Measurements from ENCODE around the gene DGKI. TPM values are rescaled to one million over a fixed set of nuclear protein-coding genes. Genes with fewer than 3 reads are reported as not detected.

The DGKI gene
- total and polyA plus RNA-seq, 2 donors (not counting 1 experiment from before 2014, with no cell fraction given) = 0.74 to 2.1 TPM

DNA sequence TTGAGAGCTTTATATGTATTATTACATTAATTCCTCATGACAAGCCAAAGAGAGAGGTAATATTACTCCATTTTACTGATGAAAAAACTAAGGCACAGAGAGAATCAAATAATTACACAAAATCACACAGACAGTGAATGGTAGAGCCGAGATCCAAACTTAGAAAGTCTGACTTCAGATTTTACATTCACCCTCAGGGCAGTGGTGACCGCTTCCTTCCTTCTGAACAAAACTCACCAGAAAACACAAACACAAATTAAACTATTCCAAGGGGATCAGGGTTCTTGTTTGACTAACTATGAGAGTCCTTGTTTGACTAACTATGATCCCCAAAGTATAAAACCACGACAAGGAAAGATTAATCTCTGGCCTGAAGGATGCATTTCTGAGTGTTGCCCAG, 435.3 kb downstream of the DGKI start:
- Histone ChIP-seq H3K4me3 (replicated peaks in 1 of 4; ENCODE audit: control extremely low read depth in 1 of 4, insufficient read depth in 1 of 4, low read depth in 3 of 4, low read length in 4 of 4) (no peak overlapping the region), H3K27me3 (ENCODE audit: control insufficient read depth, insufficient read depth, low read length) (no peaks in the 10 kb centered on the region), H3K27ac (ENCODE audit: insufficient read depth, low read length) (no peak overlapping the region), H2AFZ (ENCODE audit: low read length) (no peak overlapping the region), H3K4me2 (ENCODE audit: extremely low read depth, insufficient read depth, low read length) (no peak overlapping the region), H3K79me2 (ENCODE audit: control insufficient read depth, insufficient read depth, low read length) (no peaks in the 10 kb centered on the region), H3K9ac (ENCODE audit: insufficient read depth, low read length) (no peak overlapping the region), H4K20me1 (ENCODE audit: control insufficient read depth, extremely low read depth, insufficient read depth, low read length) (no peaks in the 10 kb centered on the region), H3K9me3 (ENCODE audit: control insufficient read depth, insufficient read depth, low read depth, low read length) (no peaks in the 10 kb centered on the region), H3K36me3 (ENCODE audit: control insufficient read depth, insufficient read depth, low read length) (no peaks in the 10 kb centered on the region), H3K4me1 (ENCODE audit: control insufficient read depth, extremely low read depth, insufficient read depth, low read length) (no peaks in the 10 kb centered on the region)
- no peak for DNase-seq (ENCODE audit: low read depth in 2 of 2)
- TF ChIP-seq EZH2 (IDR thresholded peaks at IDR 0.05; ENCODE audit: low read length, missing control alignments) = no peak
- TF ChIP-seq, protein P1, sequence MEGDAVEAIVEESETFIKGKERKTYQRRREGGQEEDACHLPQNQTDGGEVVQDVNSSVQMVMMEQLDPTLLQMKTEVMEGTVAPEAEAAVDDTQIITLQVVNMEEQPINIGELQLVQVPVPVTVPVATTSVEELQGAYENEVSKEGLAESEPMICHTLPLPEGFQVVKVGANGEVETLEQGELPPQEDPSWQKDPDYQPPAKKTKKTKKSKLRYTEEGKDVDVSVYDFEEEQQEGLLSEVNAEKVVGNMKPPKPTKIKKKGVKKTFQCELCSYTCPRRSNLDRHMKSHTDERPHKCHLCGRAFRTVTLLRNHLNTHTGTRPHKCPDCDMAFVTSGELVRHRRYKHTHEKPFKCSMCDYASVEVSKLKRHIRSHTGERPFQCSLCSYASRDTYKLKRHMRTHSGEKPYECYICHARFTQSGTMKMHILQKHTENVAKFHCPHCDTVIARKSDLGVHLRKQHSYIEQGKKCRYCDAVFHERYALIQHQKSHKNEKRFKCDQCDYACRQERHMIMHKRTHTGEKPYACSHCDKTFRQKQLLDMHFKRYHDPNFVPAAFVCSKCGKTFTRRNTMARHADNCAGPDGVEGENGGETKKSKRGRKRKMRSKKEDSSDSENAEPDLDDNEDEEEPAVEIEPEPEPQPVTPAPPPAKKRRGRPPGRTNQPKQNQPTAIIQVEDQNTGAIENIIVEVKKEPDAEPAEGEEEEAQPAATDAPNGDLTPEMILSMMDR (conservative IDR thresholded peaks at IDR 0.05 in 1 of 2, IDR thresholded peaks at IDR 0.05 in 1 of 2; ENCODE audit: low read depth in 1 of 2, low read length in 2 of 2) = no peak

DNA sequence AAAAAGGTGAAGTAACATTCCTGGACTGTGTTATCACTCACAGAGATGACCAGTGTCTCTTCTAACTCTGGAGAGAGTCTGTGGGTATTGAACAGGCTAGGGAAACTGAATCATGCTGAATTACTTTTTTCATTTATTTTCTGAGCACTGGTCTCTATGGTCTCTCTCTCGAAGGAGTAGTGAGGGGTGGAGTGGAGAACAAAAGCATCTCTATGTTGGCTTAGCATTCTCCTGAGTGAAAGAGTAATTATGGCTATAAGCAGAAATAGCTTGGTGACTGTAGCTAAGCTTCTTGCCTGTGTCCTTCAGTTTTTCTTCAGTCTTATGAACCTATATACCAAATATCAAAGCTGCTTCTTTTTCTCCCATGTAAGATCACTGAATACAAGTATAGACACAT, 438.6 kb downstream of the DGKI start:
- Histone ChIP-seq H3K27ac (ENCODE audit: insufficient read depth, low read length) (no peak overlapping the region), H3K4me1 (ENCODE audit: control insufficient read depth, extremely low read depth, insufficient read depth, low read length) (no peaks in the 10 kb centered on the region), H3K9me3 (ENCODE audit: control insufficient read depth, insufficient read depth, low read depth, low read length) (no peaks in the 10 kb centered on the region), H4K20me1 (ENCODE audit: control insufficient read depth, extremely low read depth, insufficient read depth, low read length) (no peaks in the 10 kb centered on the region), H3K36me3 (ENCODE audit: control insufficient read depth, insufficient read depth, low read length) (no peaks in the 10 kb centered on the region), H3K9ac (ENCODE audit: insufficient read depth, low read length) (no peak overlapping the region), H2AFZ (ENCODE audit: low read length) (no peak overlapping the region), H3K4me2 (ENCODE audit: extremely low read depth, insufficient read depth, low read length) (no peak overlapping the region), H3K27me3 (ENCODE audit: control insufficient read depth, insufficient read depth, low read length) (no peaks in the 10 kb centered on the region), H3K4me3 (replicated peaks in 1 of 4; ENCODE audit: control extremely low read depth in 1 of 4, insufficient read depth in 1 of 4, low read depth in 3 of 4, low read length in 4 of 4) (no peak overlapping the region), H3K79me2 (ENCODE audit: control insufficient read depth, insufficient read depth, low read length) (no peaks in the 10 kb centered on the region)
- no peak for TF ChIP-seq EZH2 (IDR thresholded peaks at IDR 0.05; ENCODE audit: low read length, missing control alignments)
- TF ChIP-seq, protein P1 (conservative IDR thresholded peaks at IDR 0.05 in 1 of 2, IDR thresholded peaks at IDR 0.05 in 1 of 2; ENCODE audit: low read depth in 1 of 2, low read length in 2 of 2) = no peak
- DNase-seq (ENCODE audit: low read depth in 2 of 2) = peak in 1 of 2 donors; percentile 26

DNA sequence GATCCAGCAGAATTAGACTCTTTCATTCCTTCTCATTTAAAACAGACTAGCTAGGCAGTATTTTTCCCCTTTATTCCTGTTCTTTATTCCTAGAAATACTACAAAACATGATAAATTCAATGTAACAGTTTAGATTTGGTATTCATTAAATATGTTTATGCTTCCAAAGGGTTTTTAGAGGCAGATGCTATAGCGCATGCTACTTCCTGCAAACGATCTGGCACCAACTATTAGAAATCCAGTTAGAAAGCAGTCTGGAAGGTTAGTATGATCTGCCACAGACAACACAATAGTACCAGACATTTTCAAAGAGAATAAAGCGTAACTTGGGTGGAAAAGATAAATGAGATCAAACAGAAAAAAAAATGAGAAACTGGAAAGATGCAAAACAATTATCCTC, 439.7 kb downstream of the DGKI start:
- H2AFZ ChIP-seq (ENCODE audit: low read length) = no peak overlapping the region
- no peak for TF ChIP-seq EZH2 (IDR thresholded peaks at IDR 0.05; ENCODE audit: low read length, missing control alignments)
- TF ChIP-seq, protein P1 (conservative IDR thresholded peaks at IDR 0.05 in 1 of 2, IDR thresholded peaks at IDR 0.05 in 1 of 2; ENCODE audit: low read depth in 1 of 2, low read length in 2 of 2) = no peak

More for the DNA sequence above, 439.7 kb downstream of the DGKI start:
- Histone ChIP-seq H4K20me1 (ENCODE audit: control insufficient read depth, extremely low read depth, insufficient read depth, low read length) (no peaks in the 10 kb centered on the region), H3K27ac (ENCODE audit: insufficient read depth, low read length) (no peak overlapping the region), H3K4me3 (replicated peaks in 1 of 4; ENCODE audit: control extremely low read depth in 1 of 4, insufficient read depth in 1 of 4, low read depth in 3 of 4, low read length in 4 of 4) (no peak overlapping the region), H3K27me3 (ENCODE audit: control insufficient read depth, insufficient read depth, low read length) (no peaks in the 10 kb centered on the region), H3K79me2 (ENCODE audit: control insufficient read depth, insufficient read depth, low read length) (no peaks in the 10 kb centered on the region), H3K9ac (ENCODE audit: insufficient read depth, low read length) (no peak overlapping the region), H3K4me1 (ENCODE audit: control insufficient read depth, extremely low read depth, insufficient read depth, low read length) (no peaks in the 10 kb centered on the region), H3K36me3 (ENCODE audit: control insufficient read depth, insufficient read depth, low read length) (no peaks in the 10 kb centered on the region), H3K9me3 (ENCODE audit: control insufficient read depth, insufficient read depth, low read depth, low read length) (no peaks in the 10 kb centered on the region), H3K4me2 (ENCODE audit: extremely low read depth, insufficient read depth, low read length) (no peak overlapping the region)
- DNase-seq (ENCODE audit: low read depth in 2 of 2) = no peak
